ENCODE data around the gene SLC52A1. TPM values are rescaled to one million over a fixed set of nuclear protein-coding genes. Genes with fewer than 3 reads are reported as not detected.

Gene SLC52A1
- total RNA-seq, 4 donors from 2014 or later, result not detected

- H3K36me3 ChIP-seq, result peaks cover 79 to 100% (median 98%) of the 10 kb centered on the region in 4 donors
- no peak overlapping the region for H3K27ac ChIP-seq (replicated peaks in 1 of 4)
- WGBS, result 90% methylated on average over 4 of the region's 4 CpGs
- no peaks in the 10 kb centered on the region for H3K4me1 ChIP-seq
- no peaks in the 10 kb centered on the region for H3K27me3 ChIP-seq
- no peak for TF ChIP-seq POLR2A (IDR thresholded peaks at IDR 0.05; ENCODE audit: low read depth)
- no peak for TF ChIP-seq CTCF (IDR thresholded peaks at IDR 0.05)
- no peak for TF ChIP-seq POLR2AphosphoS5 (IDR thresholded peaks at IDR 0.05)
- no peak for TF ChIP-seq EP300 (IDR thresholded peaks at IDR 0.05)
- no peaks in the 10 kb centered on the region for H3K9me3 ChIP-seq
- no peak overlapping the region for H3K4me3 ChIP-seq
- intact Hi-C loops (cut with DNase I), result no loop called here
- DNase-seq (ENCODE audit: extremely low spot score), result no peak
These were observed 20.9 kb downstream of the SLC52A1 start for GRCh38 chr17:5014357-5014756.

- Histone ChIP-seq H3K4me1 (no peaks in the 10 kb centered on the region), H3K4me3 (no peak overlapping the region), H3K36me3 (peaks cover 86 to 100% (median 98%) of the 10 kb centered on the region in 4 donors), H3K9me3 (no peaks in the 10 kb centered on the region), H3K27me3 (no peaks in the 10 kb centered on the region), H3K27ac (replicated peaks in 1 of 4) (no peak overlapping the region)
- 83% methylated on average over 6 of the region's 6 CpGs for WGBS
- TF ChIP-seq POLR2AphosphoS5 (IDR thresholded peaks at IDR 0.05) (no peak), CTCF (IDR thresholded peaks at IDR 0.05) (no peak), EP300 (IDR thresholded peaks at IDR 0.05) (no peak), POLR2A (IDR thresholded peaks at IDR 0.05; ENCODE audit: low read depth) (no peak)
- DNase-seq (ENCODE audit: extremely low spot score), result no peak
- intact Hi-C loops (cut with DNase I), result no loop called here
These were observed 23.3 kb downstream of the SLC52A1 start for GRCh38 chr17:5011928-5012327.

- no peak overlapping the region for H3K4me3 ChIP-seq
- H3K27me3 ChIP-seq, result no peaks in the 10 kb centered on the region
- intact Hi-C loops (cut with DNase I), result no loop called here
- peaks cover 25 to 30% (median 26%) of the 10 kb centered on the region in 4 donors for H3K4me1 ChIP-seq
- DNase-seq (ENCODE audit: extremely low spot score), result no peak
- peaks cover 74 to 78% (median 75%) of the 10 kb centered on the region in 4 donors for H3K36me3 ChIP-seq
- 91% methylated on average over 18 of the region's 18 CpGs for WGBS
- TF ChIP-seq EP300 (IDR thresholded peaks at IDR 0.05) (no peak), POLR2AphosphoS5 (IDR thresholded peaks at IDR 0.05) (no peak), CTCF (IDR thresholded peaks at IDR 0.05) (no peak), POLR2A (IDR thresholded peaks at IDR 0.05; ENCODE audit: low read depth) (no peak)
- H3K27ac ChIP-seq (replicated peaks in 1 of 4), result no peak overlapping the region
- no peaks in the 10 kb centered on the region for H3K9me3 ChIP-seq
These were observed 31.9 kb downstream of the SLC52A1 start for GRCh38 chr17:5003214-5003867.

DNA sequence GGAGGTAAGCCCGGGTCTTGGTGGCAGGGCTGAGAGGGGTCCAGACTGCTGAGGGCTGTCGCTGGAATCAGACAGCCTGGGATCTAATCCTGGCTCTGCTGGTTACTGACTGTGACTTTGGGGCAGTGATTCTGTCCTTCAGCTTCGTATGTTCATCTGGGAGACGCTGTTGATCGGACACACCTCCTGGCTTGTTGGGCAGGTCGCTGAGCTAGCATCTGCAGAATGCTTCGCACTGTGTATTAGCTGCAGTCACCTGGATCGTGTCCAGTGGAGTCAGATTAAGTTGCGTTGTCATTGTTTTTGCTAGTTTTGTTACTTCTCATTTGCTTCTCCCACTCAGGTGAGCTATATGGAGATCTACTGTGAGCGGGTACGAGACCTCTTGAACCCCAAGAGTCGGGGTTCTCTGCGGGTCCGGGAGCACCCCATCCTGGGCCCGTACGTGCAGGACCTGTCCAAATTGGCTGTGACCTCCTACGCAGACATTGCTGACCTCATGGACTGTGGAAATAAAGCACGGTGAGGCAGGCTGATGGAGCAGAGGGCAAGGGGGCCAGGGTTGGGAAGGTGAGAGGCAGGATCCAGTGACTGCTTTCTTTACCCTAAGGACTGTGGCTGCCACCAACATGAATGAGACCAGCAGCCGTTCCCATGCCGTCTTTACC lies 33.0 kb downstream of the SLC52A1 start:
- TF ChIP-seq POLR2A (IDR thresholded peaks at IDR 0.05; ENCODE audit: low read depth) (no peak), POLR2AphosphoS5 (IDR thresholded peaks at IDR 0.05) (no peak), EP300 (IDR thresholded peaks at IDR 0.05) (no peak), CTCF (IDR thresholded peaks at IDR 0.05) (no peak)
- no peak overlapping the region for H3K4me3 ChIP-seq
- H3K36me3 ChIP-seq, result peaks cover 63 to 67% (median 64%) of the 10 kb centered on the region in 4 donors
- intact Hi-C loops (cut with DNase I), result no loop called here
- WGBS, result 91% methylated on average over 16 of the region's 20 CpGs
- H3K4me1 ChIP-seq, result peaks cover 25 to 31% (median 27%) of the 10 kb centered on the region in 4 donors
- no peaks in the 10 kb centered on the region for H3K9me3 ChIP-seq
- H3K27ac ChIP-seq (replicated peaks in 1 of 4), result no peak overlapping the region
- no peaks in the 10 kb centered on the region for H3K27me3 ChIP-seq
- DNase-seq (ENCODE audit: extremely low spot score), result no peak

Measured in esophagus muscularis mucosa (tissue), 4 donors.